Left ventricle myocardium inferior (tissue), 1 donor: Measurements from ENCODE around the gene DNAH3. TPM values are rescaled to one million over a fixed set of nuclear protein-coding genes. Genes with fewer than 3 reads are reported as not detected.

Experiments used
- DNase-seq: peaks from one replicate; pipeline ENCODE4 v3.0.0-alpha.2; 2020
- H3K27ac ChIP-seq: fragments of 200-600 bp; replicated peaks from 2 replicates; pipeline ENCODE4 v1.8.0; 2021
- H3K27me3 ChIP-seq: fragments of 200-600 bp; 2 replicates; pipeline ENCODE4 v1.8.0; 2021; ENCODE audit warnings: low read depth
- H3K36me3 ChIP-seq: fragments of 200-600 bp; 2 replicates; pipeline ENCODE4 v1.8.0; 2021
- H3K4me1 ChIP-seq: fragments of 200-600 bp; 2 replicates; pipeline ENCODE4 v1.8.0; 2021
- H3K4me3 ChIP-seq: fragments of 200-600 bp; 2 replicates; pipeline ENCODE4 v1.8.0; 2021; ENCODE audit warnings: mild to moderate bottlenecking, moderate library complexity
- H3K9me3 ChIP-seq: fragments of 200-600 bp; replicated peaks from 2 replicates; pipeline ENCODE4 v1.8.0; 2021
- intact Hi-C: fragments of 100-400 bp; cut with micrococcal nuclease; formaldehyde crosslinking; loops from one replicate; pipeline ENCODE4 v1.11.0; 2022
- total RNA-seq: library from RNA; stranded (reverse); fragmentation: NEBNext Ultra II Directional; extraction: Animal tissue kit (Norgen Biotek cat#: 25700); gene quantifications from one replicate; pipeline ENCODE4 v1.2.1, GENCODE V29; 2021
- TF ChIP-seq, protein P1 (sequence below): fragments of 200-600 bp; IDR thresholded peaks from 2 replicates; pipeline ENCODE4 v1.8.0; 2021; ENCODE audit warnings: antibody characterized with exemption, mild to moderate bottlenecking, borderline replicate concordance
- donor health status: DM: no; HTN: yes; CAD: no; lungs with severe emphysema.

DNAH3 gene
- total RNA-seq, 1 donor from 2014 or later: 1.8 TPM

DNA sequence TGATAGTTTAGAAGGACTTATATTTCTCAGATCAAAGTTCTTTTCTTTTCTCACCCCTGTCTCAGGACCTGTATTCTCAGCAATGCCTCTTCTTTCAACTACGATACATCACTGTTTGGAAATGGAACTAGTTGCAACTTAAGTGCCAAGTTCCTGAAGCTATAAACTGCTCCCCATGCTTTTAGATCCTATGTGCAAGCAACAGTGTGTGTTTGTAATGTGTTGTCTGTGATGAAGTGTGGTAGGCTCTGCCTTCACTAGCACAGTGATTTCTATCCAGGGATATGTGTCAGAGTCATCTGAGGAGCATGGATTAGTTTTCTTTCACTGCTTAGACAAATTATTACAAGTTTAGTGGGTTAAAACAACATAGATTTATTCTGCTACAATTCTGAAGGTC, 42.3 kb upstream of the DNAH3 start:
- Histone ChIP-seq H3K27me3 (peaks cover 22% of the 10 kb centered on the region), H3K9me3 (no peaks in the 10 kb centered on the region), H3K4me3 (no peak overlapping the region), H3K36me3 (no peaks in the 10 kb centered on the region), H3K4me1 (no peaks in the 10 kb centered on the region), H3K27ac (no peak overlapping the region)
- no peak for DNase-seq
- intact Hi-C loops: no loop called here
- TF ChIP-seq, protein P1, sequence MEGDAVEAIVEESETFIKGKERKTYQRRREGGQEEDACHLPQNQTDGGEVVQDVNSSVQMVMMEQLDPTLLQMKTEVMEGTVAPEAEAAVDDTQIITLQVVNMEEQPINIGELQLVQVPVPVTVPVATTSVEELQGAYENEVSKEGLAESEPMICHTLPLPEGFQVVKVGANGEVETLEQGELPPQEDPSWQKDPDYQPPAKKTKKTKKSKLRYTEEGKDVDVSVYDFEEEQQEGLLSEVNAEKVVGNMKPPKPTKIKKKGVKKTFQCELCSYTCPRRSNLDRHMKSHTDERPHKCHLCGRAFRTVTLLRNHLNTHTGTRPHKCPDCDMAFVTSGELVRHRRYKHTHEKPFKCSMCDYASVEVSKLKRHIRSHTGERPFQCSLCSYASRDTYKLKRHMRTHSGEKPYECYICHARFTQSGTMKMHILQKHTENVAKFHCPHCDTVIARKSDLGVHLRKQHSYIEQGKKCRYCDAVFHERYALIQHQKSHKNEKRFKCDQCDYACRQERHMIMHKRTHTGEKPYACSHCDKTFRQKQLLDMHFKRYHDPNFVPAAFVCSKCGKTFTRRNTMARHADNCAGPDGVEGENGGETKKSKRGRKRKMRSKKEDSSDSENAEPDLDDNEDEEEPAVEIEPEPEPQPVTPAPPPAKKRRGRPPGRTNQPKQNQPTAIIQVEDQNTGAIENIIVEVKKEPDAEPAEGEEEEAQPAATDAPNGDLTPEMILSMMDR: no peak

DNA sequence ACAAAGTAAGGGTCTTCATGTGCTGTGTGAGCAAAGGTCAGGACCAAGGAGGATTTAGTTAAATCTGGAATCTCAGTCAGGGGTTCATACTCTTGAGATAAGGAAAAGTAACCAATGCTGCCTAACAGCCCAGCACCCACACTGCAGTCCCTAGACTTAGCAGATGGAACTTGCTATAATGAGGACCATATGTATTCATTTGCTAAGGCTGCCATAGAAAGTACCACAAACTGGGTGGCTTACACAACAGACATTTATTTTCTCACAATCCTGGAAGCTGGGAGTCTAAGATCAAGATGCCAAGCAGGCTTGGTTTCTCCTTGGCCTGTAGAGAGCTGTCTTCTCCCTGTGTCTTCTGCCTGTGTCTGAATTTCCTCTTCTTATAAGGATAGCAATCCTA, 40.0 kb upstream of the DNAH3 start:
- Histone ChIP-seq H3K36me3 (no peaks in the 10 kb centered on the region), H3K9me3 (no peaks in the 10 kb centered on the region), H3K4me1 (no peaks in the 10 kb centered on the region), H3K27me3 (peaks cover 8% of the 10 kb centered on the region), H3K4me3 (no peak overlapping the region), H3K27ac (no peak overlapping the region)
- DNase-seq: no peak
- intact Hi-C loops: no loop called here
- TF ChIP-seq, protein P1: no peak

DNA sequence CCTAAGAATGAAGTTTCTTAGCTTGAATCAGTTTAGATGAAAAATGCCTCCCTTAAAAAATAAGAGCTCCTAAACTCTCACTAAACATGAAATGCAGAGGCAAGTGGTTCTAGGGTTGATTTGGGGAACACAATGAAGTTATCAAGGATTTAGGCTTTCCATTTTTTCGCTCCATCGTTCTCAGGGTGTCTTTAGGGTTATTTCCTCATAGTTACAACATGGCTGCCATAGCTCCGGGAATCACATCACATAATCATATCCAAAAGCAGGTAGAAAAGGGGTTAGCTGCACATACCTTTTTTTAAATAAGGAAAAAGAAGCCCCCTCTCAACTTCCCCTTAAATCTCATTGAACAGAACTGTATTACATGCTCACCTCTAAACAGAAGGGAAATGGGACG, 39.4 kb upstream of the DNAH3 start:
- H3K27ac ChIP-seq: no peak overlapping the region
- H3K9me3 ChIP-seq: no peaks in the 10 kb centered on the region
- no peaks in the 10 kb centered on the region for H3K4me1 ChIP-seq
- H3K27me3 ChIP-seq: peaks cover 8% of the 10 kb centered on the region
- TF ChIP-seq, protein P1: no peak
- H3K36me3 ChIP-seq: no peaks in the 10 kb centered on the region
- intact Hi-C loops: no loop called here
- no peak for DNase-seq
- no peak overlapping the region for H3K4me3 ChIP-seq

DNA sequence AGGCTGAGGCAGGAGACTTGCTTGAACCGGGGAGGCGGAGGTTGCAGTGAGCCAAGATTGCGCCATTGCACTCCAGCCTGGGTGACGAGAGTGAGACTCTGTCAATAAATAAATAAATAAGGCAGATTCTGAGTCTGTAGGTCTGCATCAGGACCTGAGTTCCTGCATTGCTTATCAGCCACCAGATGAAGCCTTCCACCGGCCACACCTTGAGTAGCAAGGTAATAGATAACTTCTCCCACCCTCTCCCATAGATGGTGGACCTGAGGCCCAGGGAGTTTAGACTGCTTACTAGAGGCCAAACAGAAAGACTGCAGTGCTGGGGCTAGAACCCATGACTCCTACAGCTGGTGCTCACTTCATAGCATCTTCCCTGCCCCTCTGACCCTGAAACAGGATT, 38.7 kb upstream of the DNAH3 start:
- peaks cover 2% of the 10 kb centered on the region for H3K27me3 ChIP-seq
- H3K9me3 ChIP-seq: no peaks in the 10 kb centered on the region
- TF ChIP-seq, protein P1: no peak
- H3K4me1 ChIP-seq: no peaks in the 10 kb centered on the region
- intact Hi-C loops: loop anchor here (10.0 kb wide), 2 partner anchors 105 to 365 kb away; no protein-coding TSS in a partner anchor
- H3K27ac ChIP-seq: no peak overlapping the region
- no peaks in the 10 kb centered on the region for H3K36me3 ChIP-seq
- DNase-seq: no peak
- no peak overlapping the region for H3K4me3 ChIP-seq

DNA sequence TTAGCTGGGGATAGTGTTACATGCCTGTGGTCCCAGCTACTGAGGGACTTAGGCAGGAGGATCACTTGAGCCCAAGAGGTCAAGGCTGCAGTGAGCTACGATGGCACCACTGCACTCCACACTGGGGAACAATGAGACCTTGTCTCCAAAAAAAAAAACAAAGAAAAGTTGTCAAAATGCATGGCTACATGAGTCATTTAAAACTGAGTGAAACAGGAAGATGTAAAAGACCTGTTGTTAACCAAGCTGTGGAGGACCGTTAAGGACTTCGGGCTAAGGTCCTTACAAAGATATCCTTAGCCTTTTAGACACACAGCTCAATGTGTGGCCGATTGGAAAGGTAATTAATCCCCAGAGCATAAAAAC, 35.7 kb upstream of the DNAH3 start:
- H3K4me3 ChIP-seq: no peak overlapping the region
- H3K27me3 ChIP-seq: no peaks in the 10 kb centered on the region
- peaks cover 24% of the 10 kb centered on the region for H3K36me3 ChIP-seq
- intact Hi-C loops: loop anchor here (10.0 kb wide), 2 partner anchors 108 to 368 kb away; no protein-coding TSS in a partner anchor
- TF ChIP-seq, protein P1: no peak
- H3K9me3 ChIP-seq: no peaks in the 10 kb centered on the region
- H3K27ac ChIP-seq: no peak overlapping the region
- no peak for DNase-seq
- H3K4me1 ChIP-seq: no peaks in the 10 kb centered on the region
